NCI-H446 (cell line): ENCODE results near the gene ZNF444.
A peak's percentile ranks its signal among the peaks of the same experiment; 100 is the strongest.

Experiments used
- DNase-seq, 2 experiments: peaks; one replicate each; lab custom pipeline; 2025; lab: John Stamatoyannopoulos, UW

The ZNF444 gene

GRCh38 chr19:56121180-56122167 lies 19.6 kb upstream of the ZNF444 start, which contains the start of gene ZNF787:
ZNF787 (minus strand) TSS chr19:56121295; CDS start chr19:56103217, 18,078 bp downstream.
- DNase-seq: peak; percentile 96 to 99

GRCh38 chr19:56123266-56123891 lies 17.7 kb upstream of the ZNF444 start:
- no peak for DNase-seq

GRCh38 chr19:56124578-56124977 lies 16.5 kb upstream of the ZNF444 start:
- DNase-seq: no peak

- no peak for DNase-seq
Measured at GRCh38 chr19:56125806-56126590, 15.1 kb upstream of the ZNF444 start.

- no peak for DNase-seq
Measured at GRCh38 chr19:56126983-56127780, 13.9 kb upstream of the ZNF444 start.

- no peak for DNase-seq
Measured at GRCh38 chr19:56130006-56130405, 11.1 kb upstream of the ZNF444 start.

GRCh38 chr19:56131651-56132050 lies 9.4 kb upstream of the ZNF444 start:
- no peak for DNase-seq

GRCh38 chr19:56132316-56132822 lies 8.7 kb upstream of the ZNF444 start:
- DNase-seq: no peak

GRCh38 chr19:56133858-56134653 lies 7.0 kb upstream of the ZNF444 start:
- no peak for DNase-seq

GRCh38 chr19:56134654-56134921 lies 6.5 kb upstream of the ZNF444 start:
- no peak for DNase-seq

- DNase-seq: no peak
Measured at GRCh38 chr19:56136362-56136761, 4.7 kb upstream of the ZNF444 start.

GRCh38 chr19:56137405-56137804 lies 3.7 kb upstream of the ZNF444 start:
- no peak for DNase-seq

GRCh38 chr19:56138069-56138468 lies 3.0 kb upstream of the ZNF444 start:
- DNase-seq: no peak

- no peak for DNase-seq
Measured at GRCh38 chr19:56139847-56140582, 1.1 kb upstream of the ZNF444 start.

- no peak for DNase-seq
Measured at GRCh38 chr19:56141417-56141993, 418 bp downstream of the ZNF444 start.

- DNase-seq: no peak
Measured at GRCh38 chr19:56142087-56142787, 1.1 kb downstream of the ZNF444 start.

GRCh38 chr19:56142897-56143434 lies 1.9 kb downstream of the ZNF444 start:
- DNase-seq: no peak

GRCh38 chr19:56144376-56144775 lies 3.3 kb downstream of the ZNF444 start:
- no peak for DNase-seq

GRCh38 chr19:56144831-56145230 lies 3.7 kb downstream of the ZNF444 start:
- no peak for DNase-seq
